NCI-H146 treated with DMSO at 0.1 percent for 48 hours (cell line): ENCODE measurements around the gene PTPRN2.

Experiments used
- DNase-seq: peaks from one replicate; lab custom pipeline; 2025; ENCODE audit not compliant: unreplicated experiment; lab: John Stamatoyannopoulos, UW

The PTPRN2 gene

DNA sequence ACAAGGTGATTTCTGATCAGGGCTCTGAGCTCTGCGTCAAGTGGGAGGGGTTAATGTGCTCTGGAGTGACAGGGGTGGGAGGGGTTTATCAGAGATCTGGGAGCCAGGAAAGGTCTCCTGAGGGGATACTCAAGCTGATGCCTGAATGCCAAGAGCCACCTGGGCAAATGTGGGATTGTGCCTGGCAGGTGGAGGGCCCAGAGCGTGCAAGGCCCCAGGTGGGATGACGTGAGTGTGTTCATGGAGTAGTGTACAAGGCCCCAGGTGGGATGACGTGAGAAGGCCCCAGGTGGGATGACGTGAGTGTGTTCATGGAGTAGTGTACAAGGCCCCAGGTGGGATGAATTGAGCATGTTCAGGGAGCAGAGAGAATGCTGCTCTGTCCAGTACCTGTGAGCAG, 610.3 kb downstream of the PTPRN2 start:
- no peak for DNase-seq

DNA sequence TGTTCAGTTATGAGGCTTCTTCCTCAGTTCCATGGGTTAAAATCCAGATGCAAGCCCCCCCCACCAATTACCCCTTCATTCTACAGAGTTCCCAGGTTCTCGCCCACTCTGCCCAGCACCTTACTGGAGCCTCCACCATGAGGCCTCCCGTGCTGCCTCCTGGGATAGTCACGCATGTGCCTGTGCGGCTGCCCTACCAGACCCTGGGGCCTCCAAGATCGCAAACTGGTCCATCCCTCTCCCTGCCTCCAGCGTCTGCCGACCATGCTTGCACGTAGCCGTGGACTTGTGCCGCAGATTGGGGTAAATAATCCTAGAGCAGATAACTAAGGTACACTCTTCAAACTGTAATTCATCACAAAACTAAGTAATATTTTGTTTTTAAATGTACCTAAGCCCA, 611.2 kb downstream of the PTPRN2 start:
- DNase-seq = no peak

DNA sequence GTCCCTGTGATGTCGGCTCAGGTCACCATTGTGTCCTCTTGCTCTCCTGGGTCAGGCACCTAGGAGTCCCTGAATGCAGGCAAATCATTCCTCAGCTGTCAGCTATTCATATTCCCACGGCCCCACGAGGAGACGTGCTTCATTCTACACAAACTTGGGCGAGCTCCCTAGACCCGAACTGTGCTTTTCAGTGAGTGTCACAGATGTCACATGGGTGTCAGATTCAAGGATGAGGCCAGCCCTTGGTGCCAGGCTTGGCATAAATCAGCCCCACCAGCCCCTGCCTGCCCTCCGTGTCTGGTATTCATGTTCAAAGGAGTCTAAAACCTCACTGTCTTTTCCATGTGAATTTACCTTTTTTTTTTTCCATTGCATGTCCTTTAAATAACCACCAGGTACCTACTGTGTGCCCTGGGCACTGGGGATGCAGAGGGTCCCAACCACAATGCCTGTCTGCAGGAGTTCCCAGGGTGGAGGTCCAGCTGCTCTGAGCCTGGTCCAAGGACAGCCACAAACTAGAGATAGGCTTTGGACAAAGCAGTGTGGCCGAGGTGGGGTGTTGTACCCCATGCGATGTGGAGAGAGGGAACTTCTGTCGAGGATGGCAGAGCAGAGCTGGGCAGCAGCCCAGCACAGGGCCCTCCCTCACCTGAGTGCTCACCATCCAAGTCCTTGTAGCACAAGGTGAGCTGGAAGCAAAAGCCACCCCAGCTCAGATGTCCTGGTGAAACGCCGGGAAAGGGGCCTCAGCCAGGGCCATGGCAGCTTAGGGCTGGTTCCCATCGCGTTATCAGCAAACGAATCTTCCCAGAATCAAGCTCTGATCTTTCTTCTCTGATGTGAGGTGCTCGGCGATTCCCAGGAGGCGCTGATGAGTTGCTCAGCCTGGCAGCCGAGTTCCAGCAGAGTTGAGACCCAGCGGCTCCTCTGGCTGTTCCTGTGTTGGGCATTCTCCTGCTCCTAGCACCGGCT, 611.9 kb downstream of the PTPRN2 start:
- DNase-seq = no peak

DNA sequence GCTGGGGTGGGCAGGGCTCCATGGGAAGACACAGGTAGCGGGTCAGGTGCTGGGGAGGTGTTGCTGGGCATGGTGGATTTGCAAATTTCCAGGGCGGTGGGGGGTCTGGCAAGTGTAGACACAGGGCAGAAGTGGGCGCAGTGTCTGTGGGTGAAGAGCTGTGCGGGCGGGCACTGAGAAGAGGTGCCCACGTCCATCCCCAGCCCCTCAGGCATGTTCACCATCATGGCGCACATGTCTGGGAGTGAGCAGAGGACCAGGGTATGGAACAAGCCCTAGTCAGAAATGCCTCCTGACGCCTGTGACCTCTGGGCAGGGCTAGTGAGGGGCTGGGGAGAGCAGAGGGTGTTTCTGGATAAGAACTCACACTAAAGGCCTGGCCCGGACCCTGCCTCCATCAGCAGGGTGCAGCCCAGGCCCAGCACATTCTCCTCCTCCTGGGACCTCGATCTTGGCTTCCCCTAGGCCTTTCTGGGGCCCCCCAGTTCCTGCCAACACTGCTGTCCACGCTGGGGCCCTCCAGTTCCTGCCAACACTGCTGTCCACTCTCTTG, 612.9 kb downstream of the PTPRN2 start:
- no peak for DNase-seq

DNA sequence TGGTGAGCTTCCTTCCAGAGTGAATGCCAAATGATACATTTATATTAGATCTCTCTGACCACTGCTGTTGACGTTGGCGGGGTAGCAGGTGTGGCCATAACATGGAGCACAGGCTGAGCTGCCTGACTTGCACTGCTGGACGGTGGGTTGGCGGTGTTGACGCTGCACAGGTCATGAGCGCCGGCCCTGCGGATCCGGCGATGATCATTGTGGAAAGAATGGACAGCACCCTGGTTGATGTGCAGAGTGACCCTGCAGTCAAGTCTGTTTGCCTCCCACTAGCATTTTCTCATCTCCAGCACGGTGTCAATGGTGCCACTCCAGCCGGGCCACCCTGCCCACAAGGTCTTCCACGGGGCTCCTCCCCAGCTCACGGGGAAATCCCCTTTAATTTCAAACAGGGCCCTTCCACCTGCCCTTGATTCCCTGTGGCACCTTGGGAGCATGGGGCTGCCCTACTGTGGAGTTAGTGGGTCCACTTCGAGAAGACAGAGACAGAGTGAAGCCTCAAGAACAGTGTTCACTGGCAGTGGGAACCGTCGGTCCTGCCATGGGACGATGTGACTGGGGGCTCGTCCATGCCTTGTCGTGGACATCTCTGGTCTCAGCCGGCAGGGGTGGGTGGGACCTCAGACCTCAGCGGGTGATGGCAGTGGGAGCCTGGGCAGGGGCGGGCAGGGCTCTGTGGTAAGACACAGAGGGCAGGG, 613.5 kb downstream of the PTPRN2 start:
- DNase-seq = no peak

DNA sequence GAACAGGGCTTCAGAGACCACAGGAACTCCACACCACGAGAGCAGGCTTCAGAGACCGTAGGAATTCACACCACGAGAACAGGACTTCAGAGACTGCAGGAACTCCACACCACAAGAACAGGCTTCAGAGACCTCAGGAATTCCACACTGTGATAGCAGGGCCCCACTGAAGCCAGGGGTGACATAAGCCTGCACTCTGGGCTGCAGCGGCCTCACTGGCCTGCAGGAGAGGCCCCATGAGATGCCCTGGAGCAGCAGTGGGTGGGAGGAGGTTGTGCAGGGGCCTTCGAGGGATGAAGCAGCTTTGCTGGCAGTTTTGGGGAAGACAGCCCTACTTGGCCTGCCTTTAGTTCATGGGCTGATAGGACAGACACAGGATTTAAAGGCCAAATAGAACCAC, 614.7 kb downstream of the PTPRN2 start:
- no peak for DNase-seq

DNA sequence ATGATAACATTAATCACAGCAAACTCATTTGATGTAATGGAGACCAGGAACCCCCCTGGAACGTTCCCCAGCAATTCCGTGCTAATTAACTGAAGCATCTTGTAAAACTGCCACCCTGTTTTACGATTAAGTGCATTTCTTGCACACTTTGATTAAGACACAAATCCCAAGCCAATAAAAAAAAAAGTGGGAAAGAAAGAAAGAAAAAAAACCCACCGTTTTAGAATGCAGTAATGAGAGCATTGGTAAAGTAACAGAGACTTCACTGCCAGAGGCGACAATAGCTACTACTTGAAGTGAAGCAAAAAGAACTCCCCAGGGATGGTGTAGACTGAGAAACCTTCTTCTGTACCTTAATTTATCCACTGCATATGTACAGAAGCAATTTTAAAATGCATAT, 616.1 kb downstream of the PTPRN2 start:
- DNase-seq = no peak

DNA sequence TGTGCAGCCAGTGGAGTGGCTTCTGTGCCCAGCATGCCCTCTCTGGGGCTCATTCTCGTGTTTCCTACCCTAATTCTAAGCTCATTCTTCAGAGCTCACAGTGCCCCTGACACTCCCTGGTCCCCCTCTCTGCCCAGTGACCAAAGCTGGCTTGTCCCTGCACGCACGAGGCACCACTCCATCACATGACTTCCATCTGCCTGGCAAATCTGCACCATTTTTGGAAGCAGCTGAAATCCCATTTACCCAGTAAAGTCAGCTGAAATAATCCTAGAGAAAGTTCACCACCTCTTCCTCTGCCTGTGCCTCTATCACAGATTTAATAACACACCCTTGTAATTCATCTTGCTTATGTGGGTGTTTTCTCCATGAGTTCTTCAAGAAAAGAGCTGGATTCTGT, 616.9 kb downstream of the PTPRN2 start:
- no peak for DNase-seq

DNA sequence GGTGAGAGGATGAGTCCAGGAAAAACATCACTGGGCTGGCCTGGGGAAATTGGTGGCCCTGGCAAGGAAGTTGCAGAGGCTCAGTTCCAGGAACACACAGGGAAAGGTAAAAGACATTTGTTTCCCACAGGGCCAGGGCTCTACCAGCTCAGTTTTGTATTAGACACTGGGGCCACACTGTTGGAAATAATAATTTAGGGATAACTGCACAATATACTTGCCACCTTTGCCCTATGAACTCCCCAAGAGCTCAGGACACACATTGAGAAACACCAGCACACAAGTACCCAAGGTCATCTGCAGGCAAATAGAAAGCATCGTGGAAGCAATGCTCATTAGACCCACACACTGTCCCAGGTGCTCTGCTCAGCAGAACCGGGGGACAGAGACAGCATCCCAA, 617.6 kb downstream of the PTPRN2 start:
- no peak for DNase-seq

DNA sequence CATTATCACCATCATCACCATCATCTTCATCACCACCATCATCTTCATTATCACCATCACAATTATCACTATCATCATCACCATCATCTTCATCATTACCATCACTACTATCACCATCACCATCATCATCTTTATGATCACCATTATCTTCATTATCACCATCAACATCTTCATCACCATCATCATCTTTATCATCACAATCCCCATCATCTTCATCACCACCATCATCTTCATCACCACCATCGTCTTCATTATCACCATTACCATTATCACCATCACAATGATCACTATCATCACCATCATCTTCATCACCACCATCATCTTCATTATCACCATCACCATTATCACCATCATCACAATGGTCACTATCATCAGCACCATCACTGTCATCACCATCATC, 621.1 kb downstream of the PTPRN2 start:
- no peak for DNase-seq

DNA sequence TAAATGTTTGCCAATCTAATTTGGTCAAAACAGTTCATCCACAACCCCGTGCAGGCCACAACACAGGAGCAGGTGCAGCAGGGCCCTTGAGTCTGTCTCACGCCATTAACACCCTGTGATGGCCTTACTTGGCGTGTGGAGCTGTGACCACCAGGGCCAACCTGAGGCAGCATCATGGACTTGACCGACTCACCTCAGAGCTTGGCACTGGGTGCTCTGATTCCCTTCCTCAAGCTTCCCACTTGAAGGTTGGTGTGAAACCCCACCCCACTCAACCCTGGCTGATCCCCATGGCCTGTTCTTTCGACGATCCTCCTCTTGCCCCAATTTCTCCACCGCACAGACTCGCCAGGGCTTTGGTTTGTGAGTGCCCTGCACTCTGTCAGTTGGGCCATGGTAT, 623.1 kb downstream of the PTPRN2 start:
- DNase-seq = no peak

DNA sequence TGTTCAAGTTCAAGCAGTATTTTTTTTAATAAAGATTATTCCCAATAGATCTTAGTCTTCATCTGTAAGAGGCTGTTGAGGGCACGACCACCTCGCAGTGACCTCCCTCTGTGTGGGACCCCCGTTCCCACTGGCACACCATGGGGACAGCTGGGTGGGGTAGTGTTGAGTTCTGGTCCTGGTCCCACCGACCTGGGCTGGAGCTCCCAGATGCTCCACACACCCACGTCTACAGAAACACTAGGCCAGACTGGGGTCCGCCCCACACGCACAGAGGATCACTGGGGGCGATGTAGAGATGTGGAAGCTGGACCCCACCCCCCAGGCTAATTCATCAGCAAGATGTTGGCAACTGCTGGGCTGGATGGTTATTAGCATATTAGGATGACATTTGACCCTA, 623.6 kb downstream of the PTPRN2 start:
- DNase-seq = no peak

DNA sequence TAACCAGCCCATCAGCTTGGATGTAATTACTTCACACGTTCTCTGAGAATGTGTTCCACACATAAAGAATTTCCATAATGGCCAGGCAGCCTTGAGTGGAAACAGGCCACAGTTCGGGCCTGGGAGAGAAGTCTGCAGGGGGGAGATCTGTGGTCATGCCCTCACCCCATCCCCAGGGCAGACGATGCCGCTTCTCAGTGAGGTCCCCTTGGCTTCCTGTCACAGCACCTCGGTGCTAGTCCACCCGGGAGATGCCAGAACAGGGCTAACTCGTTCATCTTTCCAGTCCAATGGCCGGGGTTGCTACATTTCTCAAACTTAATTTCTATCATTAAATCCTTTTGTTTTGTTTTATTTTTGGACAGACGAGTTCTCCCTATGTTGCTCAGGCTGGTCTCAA, 624.1 kb downstream of the PTPRN2 start:
- DNase-seq = no peak

DNA sequence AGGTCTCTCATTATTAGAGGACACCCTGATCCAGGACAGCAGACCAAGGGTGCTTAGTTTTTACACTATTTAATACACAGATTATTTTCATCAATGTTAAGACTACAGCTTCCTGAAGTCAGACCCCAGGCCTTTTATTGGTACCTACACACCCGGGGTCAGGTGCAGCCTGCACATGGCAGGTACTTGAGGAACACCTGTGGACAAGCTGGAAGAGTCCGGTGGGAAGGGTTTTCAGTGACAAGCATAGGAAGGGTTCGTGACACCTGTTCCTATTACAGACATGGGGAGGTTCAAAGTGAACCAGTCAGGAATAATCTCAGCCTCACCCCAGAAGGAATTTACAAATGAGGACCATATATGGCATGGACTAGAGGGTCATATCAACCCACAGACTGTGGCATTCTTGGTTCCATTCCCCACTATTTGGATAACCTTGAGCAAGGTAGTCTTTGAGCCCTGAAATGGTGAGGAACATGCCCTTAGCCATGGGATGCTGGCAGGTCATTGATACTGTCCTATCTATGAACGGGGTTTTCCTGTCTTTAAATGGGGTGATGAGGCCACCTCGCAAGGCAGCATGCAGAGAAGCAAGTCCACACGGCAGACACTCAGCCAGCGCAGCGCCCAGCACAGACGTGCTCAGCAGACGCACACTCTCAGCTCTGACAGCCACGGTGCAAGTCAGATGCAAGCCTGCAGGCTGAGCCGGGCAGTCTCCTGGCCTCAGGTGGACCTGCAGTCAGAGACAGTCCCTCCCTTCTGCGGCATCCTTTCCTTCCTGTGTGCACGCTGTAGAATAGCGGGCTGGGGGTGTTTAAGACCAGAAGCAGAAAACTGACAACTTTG, 624.9 kb downstream of the PTPRN2 start:
- DNase-seq = no peak

DNA sequence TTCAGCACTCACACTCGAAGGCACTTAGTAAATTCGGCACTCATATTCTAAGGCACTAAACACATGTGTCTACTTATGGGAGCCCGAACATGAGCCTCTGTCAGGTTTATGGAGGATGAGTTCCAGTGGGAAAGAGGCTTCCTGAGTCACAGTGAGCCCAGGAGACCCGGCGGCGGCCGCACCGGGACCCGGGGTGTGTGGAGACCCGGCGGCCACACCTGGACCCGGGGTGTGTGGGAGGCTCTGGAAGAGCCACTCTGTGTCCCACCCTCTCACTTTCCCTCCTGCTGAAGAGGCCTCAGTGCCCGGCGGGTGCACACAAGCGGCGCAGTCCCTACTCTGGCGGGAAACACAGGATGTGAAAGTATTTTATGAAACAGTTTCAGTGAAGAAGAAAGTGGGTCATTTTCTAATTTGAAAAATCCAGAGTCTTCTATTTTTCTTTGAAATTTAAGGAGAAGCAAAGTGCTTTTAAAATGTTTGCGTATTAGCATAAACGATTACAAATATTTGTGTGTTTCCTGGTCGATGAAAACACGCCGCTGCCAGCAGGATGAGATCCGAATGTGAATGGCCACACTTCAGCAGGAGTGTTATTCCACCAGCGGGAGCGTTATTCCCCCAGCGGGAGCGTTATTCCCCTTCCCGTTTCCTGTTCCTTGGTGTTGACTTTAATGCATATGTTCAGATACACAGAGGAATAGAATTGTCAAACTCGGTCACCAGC, 625.7 kb downstream of the PTPRN2 start:
- no peak for DNase-seq

DNA sequence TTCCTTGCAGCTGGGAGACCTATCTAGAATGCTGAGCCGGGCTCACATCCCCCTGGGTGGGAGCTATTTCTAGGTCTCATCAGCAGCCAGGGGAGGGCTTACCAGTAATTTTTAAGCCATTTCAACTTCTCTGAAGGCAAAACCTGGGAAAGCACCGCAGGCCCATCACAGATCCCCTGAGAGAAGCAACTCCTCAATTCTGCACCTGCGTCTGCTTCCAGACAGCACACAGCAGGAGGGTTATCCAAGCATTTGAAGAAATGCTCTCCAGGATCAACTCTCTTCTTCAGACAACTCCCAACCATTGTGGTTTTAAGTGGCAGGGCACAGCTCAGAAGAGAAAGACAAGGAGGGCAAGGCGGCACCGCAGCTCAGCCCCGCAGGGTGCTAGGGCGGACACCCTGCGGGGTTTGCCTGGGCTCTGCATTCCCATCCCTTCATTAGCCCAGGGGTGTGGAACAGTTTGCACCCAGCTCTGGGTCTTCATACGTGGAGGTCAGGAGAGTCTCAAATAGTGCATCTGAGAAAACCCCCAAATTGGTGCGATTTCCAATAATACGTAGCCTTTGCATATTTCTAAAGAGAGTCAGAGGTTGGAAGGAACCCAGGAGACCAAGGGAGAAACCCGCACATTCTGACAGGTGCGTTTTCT, 632.1 kb downstream of the PTPRN2 start:
- DNase-seq = no peak

DNA sequence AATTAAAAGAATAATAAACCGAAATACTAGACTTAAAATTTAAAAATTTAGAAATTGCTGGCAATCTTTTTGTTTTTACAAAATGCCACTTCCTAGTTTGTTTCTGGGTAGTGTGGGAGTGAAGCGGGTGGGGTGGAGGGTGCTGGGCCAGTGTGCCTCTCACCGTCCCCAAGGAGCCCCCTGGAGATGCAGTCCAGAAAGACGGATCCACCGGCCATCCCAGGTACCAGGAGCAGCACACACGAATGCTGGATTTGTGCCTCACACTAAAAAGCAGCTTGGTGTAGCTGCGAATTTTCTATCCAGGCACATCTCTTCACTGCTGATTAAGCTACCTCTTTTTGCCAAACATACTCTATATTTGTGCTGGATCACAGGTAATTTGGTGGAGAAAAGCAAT, 632.7 kb downstream of the PTPRN2 start:
- DNase-seq = no peak

DNA sequence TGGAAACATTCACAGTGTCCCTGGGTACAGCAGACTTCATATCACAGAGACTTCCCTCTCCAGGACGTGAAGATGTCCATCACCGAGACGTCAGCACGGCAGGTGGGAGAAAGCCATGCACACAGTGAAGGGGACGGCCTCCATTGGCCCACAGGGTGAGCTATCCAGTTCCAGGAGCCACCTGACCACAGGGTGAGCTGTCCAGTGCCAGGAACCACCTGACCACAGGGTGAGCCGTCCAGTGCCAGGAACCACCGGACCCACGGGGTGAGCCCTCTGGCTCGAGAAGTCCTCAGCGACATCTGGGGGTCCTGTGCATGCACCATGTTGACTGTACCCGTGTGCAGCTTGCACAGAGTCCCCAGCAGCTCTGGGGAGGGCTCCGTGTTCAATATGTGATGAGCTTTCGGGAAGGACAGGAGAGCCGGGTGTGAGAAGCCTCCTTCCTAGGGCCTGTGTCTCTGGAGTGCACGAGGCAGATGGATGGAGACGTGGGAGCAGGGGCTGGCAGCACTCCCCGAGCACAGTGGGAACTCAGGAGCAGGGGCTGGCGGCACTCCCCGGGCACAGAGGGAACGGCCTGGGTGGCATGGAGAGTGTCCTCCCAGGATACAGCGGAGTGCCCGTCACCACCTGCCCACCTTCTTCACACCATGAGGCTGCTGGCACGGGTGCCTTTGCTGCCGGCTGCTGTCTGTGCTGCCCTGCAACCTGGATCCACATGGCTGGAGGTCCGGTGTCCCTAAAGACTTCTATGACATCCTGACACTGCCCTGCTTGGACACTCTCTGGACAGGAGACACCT, 634.6 kb downstream of the PTPRN2 start:
- no peak for DNase-seq

DNA sequence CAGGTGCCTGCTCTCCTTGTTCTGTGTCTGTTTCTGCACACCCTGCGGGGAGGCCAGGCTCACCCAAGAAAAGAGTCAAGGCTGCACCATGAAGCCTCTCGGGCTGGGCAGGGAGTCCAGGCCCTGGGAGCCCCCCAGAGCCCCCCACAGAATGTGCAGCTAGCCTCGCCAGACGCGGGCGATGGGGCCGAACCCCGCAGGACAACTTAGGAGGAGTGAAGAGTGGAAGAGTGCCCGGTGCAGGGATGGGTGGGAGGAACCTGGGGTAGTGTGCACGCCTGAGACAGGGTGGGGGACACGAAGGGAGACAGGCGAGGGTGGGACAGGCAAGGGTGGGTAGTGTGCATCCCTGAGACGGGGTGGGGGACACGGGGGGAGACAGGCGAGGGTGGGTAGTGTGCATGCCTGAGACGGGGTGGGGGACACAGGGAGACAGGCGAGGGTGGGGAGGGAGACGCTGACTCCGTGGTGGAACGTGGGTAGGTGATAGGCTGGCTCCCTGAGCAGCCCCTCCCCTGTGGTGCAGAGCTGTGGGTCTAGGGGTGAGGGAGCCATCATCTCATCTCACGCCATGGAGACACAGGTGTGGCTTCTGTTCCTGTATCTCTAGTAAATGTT, 635.5 kb downstream of the PTPRN2 start:
- no peak for DNase-seq
